A549 treated with CpdA at 1 μM for 4 hours (cell line): Measurements from ENCODE around the gene HNRNPH2. TPM values are rescaled to one million over a fixed set of nuclear protein-coding genes. Genes with fewer than 3 reads are reported as not detected.

Experiments used
- total RNA-seq: library from RNA; stranded (reverse); fragments of 200-300 nt; extraction: Qiagen RNA extraction; gene quantifications from 5 replicates; pipeline ENCODE4 v1.2.3, GENCODE V29; 2022; ENCODE audit warnings: low read depth

Gene HNRNPH2, protein sequence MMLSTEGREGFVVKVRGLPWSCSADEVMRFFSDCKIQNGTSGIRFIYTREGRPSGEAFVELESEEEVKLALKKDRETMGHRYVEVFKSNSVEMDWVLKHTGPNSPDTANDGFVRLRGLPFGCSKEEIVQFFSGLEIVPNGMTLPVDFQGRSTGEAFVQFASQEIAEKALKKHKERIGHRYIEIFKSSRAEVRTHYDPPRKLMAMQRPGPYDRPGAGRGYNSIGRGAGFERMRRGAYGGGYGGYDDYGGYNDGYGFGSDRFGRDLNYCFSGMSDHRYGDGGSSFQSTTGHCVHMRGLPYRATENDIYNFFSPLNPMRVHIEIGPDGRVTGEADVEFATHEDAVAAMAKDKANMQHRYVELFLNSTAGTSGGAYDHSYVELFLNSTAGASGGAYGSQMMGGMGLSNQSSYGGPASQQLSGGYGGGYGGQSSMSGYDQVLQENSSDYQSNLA
- 57.2 to 74.9 TPM (median 63.9 TPM) in 5 replicates for total RNA-seq

DNA sequence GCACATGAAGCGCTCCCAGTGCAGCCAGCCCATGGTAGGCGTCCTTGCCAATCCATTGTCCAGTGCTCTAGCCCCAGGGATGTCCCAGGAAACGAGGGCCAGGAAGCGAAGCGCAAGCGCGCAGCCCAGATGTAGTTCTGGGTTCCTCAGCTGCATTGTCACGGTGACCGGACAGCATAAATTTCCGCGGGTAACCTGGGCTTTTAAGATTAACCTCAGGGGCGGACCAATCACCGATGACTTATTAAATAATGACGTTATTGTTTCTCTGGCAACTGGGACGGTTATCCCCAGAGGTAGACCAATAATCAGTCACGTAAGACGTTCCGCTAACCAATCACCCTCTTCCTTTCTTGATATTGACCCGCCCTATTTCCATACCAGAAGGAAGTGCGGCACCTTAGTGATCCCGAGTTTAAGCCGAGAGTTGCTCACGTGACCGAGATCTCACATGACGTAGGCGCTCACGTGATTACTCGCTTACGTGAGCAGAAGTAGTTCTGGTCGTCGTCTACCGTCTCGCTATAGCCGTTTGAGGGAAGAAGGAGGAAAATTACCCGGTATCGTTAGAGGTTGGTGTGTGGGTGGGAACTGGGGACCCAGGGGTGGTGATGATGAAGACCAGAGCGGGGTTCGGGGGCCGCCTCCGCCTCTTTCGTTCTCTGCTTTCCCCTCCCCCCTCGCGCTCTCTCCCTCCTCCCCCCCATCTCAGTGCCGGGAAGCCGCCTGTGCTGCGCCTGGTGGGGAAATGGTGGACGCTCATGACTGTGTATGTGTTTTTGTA lies at the start of gene HNRNPH2, which contains the start of gene GLA:
TSS of gene HNRNPH2 (plus strand) at position 475 of the 784 bp plus-strand sequence. CDS start 3,767 bp downstream, outside the sequence.
TSS of gene GLA (minus strand) at position 178 of the 784 bp plus-strand sequence. CDS start at position 156, 22 bp downstream.

DNA sequence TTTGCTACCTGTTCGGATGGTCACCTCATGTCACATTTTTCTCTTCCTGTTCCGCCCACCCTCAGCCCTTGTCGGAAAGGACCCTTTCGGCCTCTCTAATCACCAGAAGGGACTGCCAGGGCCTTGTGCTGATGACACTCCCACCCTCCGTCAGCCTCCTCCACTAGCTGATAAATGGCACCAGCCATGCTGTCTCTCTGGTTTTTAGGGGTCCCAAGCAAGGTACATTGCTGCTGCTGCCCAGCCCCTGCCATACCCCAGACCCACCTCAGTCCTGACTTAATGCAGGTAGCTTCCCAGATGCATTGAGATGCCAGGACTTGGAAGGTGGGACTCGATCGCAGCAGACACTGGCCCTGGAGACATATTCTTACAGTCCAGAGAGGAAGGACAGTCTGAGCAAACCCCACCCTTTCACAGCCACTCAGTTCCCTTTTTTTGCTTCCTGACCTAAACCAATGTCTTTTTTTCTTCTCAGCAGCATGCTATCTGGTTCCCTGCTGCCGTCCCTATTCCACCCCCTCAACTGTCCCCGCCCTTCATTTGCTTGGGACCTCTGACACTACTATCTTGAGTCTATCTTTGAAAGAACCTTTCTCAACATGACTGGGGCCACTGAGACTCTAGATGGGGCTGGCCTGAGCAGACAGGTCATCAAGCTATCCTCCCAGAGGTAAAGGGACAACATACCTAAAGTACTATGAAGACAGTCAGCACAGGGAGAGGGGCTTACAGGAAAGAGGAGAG lies 22.1 kb upstream of the HNRNPH2 start, which contains the start of gene BTK:
TSS of gene BTK (minus strand) at position 397 of the 747 bp plus-strand sequence. CDS start 10,907 bp downstream, outside the sequence.

DNA sequence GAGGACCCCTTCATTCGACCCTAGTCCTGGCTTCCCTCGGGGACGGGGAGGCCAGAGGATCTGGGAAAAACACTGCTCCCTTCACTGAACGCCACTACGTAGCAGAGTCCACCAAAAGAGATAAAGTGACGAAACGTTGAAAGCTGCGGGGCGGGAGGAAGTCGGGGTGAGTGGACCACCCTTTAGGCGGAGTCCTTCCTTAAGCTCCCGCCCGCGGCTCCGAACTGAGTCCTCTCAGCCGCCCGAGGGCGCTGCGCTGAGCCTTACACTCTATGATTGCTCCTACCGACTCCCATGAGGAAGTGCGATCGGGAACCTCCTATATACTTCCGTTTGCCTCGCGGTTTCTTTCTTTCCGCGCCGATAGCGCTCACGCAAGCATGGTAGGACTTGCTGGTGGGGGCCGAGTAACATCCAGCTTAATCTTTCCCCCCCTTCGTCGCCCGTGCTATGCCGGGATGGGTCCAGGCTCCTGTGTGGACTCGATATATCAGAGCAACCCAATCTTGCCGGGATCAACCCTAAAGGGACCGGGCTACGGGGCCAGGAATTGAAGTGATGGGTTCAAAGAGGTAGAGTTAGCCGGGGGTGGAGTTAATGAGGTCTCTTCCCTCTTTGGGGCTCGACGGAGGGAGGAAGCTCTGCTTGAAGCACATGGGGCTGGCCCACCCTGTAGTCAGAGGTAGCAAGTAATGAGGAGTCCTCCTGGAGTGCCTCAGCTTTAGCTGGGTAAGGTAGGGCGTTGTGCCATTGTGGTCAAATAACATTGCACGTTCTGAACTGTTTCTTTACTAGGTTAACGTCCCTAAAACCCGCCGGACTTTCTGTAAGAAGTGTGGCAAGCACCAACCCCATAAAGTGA lies 17.1 kb upstream of the HNRNPH2 start, which contains the start of gene RPL36A:
TSS of gene RPL36A (plus strand) at position 348 of the 862 bp plus-strand sequence. CDS start at position 381, 33 bp downstream.

Other genes starting within 250 kb of the HNRNPH2 start
- gene DRP2, start 188.4 kb upstream of the HNRNPH2 start, total RNA-seq = 0.16 to 0.30 TPM (median 0.25 TPM) in 5 replicates
- 0.06 to 0.15 TPM (median 0.09 TPM) in 4 of 5 replicates, not detected in the other for gene TAF7L, start 116.9 kb upstream of the HNRNPH2 start, total RNA-seq
- gene TIMM8A, start 59.5 kb upstream of the HNRNPH2 start, total RNA-seq = 28.0 to 32.1 TPM (median 29.8 TPM) in 5 replicates
- 0.09 to 0.24 TPM (median 0.15 TPM) in 5 replicates for gene BTK, start 22.0 kb upstream of the HNRNPH2 start, total RNA-seq
- 2,377 to 3,392 TPM (median 2,533 TPM) in 5 replicates for gene RPL36A, start 17.2 kb upstream of the HNRNPH2 start, total RNA-seq
- 192 to 225 TPM (median 199 TPM) in 5 replicates for gene GLA, start 297 bp upstream of the HNRNPH2 start, total RNA-seq
- 0.43 to 0.90 TPM (median 0.45 TPM) in 5 replicates for gene ARMCX4, start 77.2 kb downstream of the HNRNPH2 start, total RNA-seq
- 0.16 to 0.34 TPM (median 0.29 TPM) in 5 replicates for gene ARMCX1, start 142.3 kb downstream of the HNRNPH2 start, total RNA-seq
- gene ARMCX6, start 209.8 kb downstream of the HNRNPH2 start, total RNA-seq = 42.0 to 46.9 TPM (median 46.6 TPM) in 5 replicates
- gene ARMCX3, start 214.9 kb downstream of the HNRNPH2 start, total RNA-seq = 18.9 to 30.7 TPM (median 20.7 TPM) in 5 replicates